ENCODE measurements around the gene ANKRD13A.
"Not testable (repeated sequence)": the region's sequence is repeated elsewhere in the genome, so short reads cannot be mapped to it uniquely, and the experiment has no call there.

The ANKRD13A gene

GRCh38 chr12:109986236-109986635 lies 13.0 kb upstream of the ANKRD13A start:
- DNase-seq: not testable (repeated sequence)

- DNase-seq: no peak
These were observed 11.6 kb upstream of the ANKRD13A start for GRCh38 chr12:109987615-109988014.

GRCh38 chr12:109988274-109988673 lies 11.0 kb upstream of the ANKRD13A start:
- no peak for DNase-seq

- DNase-seq: no peak
These were observed 10.3 kb upstream of the ANKRD13A start for GRCh38 chr12:109988903-109989302.

GRCh38 chr12:109989380-109989779 lies 9.8 kb upstream of the ANKRD13A start:
- no peak for DNase-seq

GRCh38 chr12:109991586-109991985 lies 7.6 kb upstream of the ANKRD13A start:
- DNase-seq: no peak

GRCh38 chr12:109993091-109993490 lies 6.1 kb upstream of the ANKRD13A start:
- DNase-seq: no peak

- no peak for DNase-seq
These were observed 4.6 kb upstream of the ANKRD13A start for GRCh38 chr12:109994401-109995175.

- DNase-seq: no peak
These were observed 3.9 kb upstream of the ANKRD13A start for GRCh38 chr12:109995361-109995685.

GRCh38 chr12:109995686-109996482 lies 3.3 kb upstream of the ANKRD13A start, which contains the start of gene GIT2:
TSS of gene GIT2 (minus strand) at chr12:109996368. CDS start at chr12:109996224, 144 bp downstream.
- DNase-seq: peak; percentile 30

- no peak for DNase-seq
These were observed 2.8 kb upstream of the ANKRD13A start for GRCh38 chr12:109996483-109996853.

- DNase-seq: no peak
These were observed 1.8 kb upstream of the ANKRD13A start for GRCh38 chr12:109997393-109997792.

GRCh38 chr12:109998241-109998903 lies 858 bp upstream of the ANKRD13A start:
- no peak for DNase-seq

GRCh38 chr12:109999649-109999971 lies 380 bp downstream of the ANKRD13A start:
- no peak for DNase-seq

- no peak for DNase-seq
These were observed 814 bp downstream of the ANKRD13A start for GRCh38 chr12:109999983-110000505.

- no peak for DNase-seq
These were observed 2.4 kb downstream of the ANKRD13A start for GRCh38 chr12:110001596-110001995.

- no peak for DNase-seq
These were observed 3.7 kb downstream of the ANKRD13A start for GRCh38 chr12:110002676-110003515.

- DNase-seq: no peak
These were observed 5.4 kb downstream of the ANKRD13A start for GRCh38 chr12:110004598-110004997.

- no peak for DNase-seq
These were observed 6.2 kb downstream of the ANKRD13A start for GRCh38 chr12:110005319-110005973.

GRCh38 chr12:110006115-110006514 lies 6.9 kb downstream of the ANKRD13A start:
- no peak for DNase-seq

GRCh38 chr12:110007881-110008280 lies 8.7 kb downstream of the ANKRD13A start:
- no peak for DNase-seq

All from cortex of kidney (tissue), 1 donor.